Measurements from ENCODE around the gene OGFOD3. TPM values are rescaled to one million over a fixed set of nuclear protein-coding genes. Genes with fewer than 3 reads are reported as not detected.
"Not testable (repeated sequence)": the region's sequence is repeated elsewhere in the genome, so short reads cannot be mapped to it uniquely, and the experiment has no call there.

OGFOD3 gene
- total and polyA plus RNA-seq, 2 donors (not counting 3 experiments of a cell fraction or from before 2014, with no cell fraction given) = 31.7 to 34.8 TPM

- H3K4me3 ChIP-seq (replicated peaks in 1 of 3; ENCODE audit: insufficient read depth in 1 of 3, low read depth in 1 of 3, low read length in 3 of 3); BruUV-seq (replicated peaks); H3K27ac ChIP-seq (ENCODE audit: insufficient read depth, low read depth, low read length); dilution Hi-C loops (cut with MboI; ENCODE audit: extremely low pct_ligation_motif_present, low sequenced_read_pairs); H3K4me2 ChIP-seq (ENCODE audit: insufficient read depth, low read length); H4K20me1 ChIP-seq (replicated peaks; ENCODE audit: control insufficient read depth, extremely low read depth, insufficient read depth, low read length); CTCF ChIA-PET; POLR2A ChIA-PET; H3K9me1 ChIP-seq (replicated peaks; ENCODE audit: control insufficient read depth, extremely low read depth, insufficient read depth, low read length); H3K9me3 ChIP-seq (replicated peaks; ENCODE audit: control insufficient read depth, insufficient read depth, low read length); intact Hi-C loops (cut with micrococcal nuclease); H3K9ac ChIP-seq (replicated peaks; ENCODE audit: extremely low read depth, insufficient read depth, low read length); H2AFZ ChIP-seq (ENCODE audit: low read depth, low read length); FAIRE-seq; H3K79me2 ChIP-seq (ENCODE audit: control insufficient read depth, insufficient read depth, low read length); DNase-seq (ENCODE audit: low read depth, low spot score); H3K27me3 ChIP-seq (ENCODE audit: control insufficient read depth in 2 of 2, insufficient read depth in 2 of 2, low read length in 2 of 2); H3K36me3 ChIP-seq (ENCODE audit: control insufficient read depth in 2 of 2, extremely low read depth in 1 of 2, insufficient read depth in 2 of 2, low read length in 2 of 2); H3K4me1 ChIP-seq (ENCODE audit: control insufficient read depth, extremely low read depth, insufficient read depth, low read length): not testable (repeated sequence)
Measured at GRCh38 chr17:82382220-82382932, 36.0 kb downstream of the OGFOD3 start.

GRCh38 chr17:82381703-82382009 is 36.7 kb downstream of the OGFOD3 start:
- H3K4me2 ChIP-seq (ENCODE audit: insufficient read depth, low read length); H3K9me1 ChIP-seq (replicated peaks; ENCODE audit: control insufficient read depth, extremely low read depth, insufficient read depth, low read length); H3K27ac ChIP-seq (ENCODE audit: insufficient read depth, low read depth, low read length); FAIRE-seq; H3K4me1 ChIP-seq (ENCODE audit: control insufficient read depth, extremely low read depth, insufficient read depth, low read length); H3K9ac ChIP-seq (replicated peaks; ENCODE audit: extremely low read depth, insufficient read depth, low read length); dilution Hi-C loops (cut with MboI; ENCODE audit: extremely low pct_ligation_motif_present, low sequenced_read_pairs); H4K20me1 ChIP-seq (replicated peaks; ENCODE audit: control insufficient read depth, extremely low read depth, insufficient read depth, low read length); H3K27me3 ChIP-seq (ENCODE audit: control insufficient read depth in 2 of 2, insufficient read depth in 2 of 2, low read length in 2 of 2); H3K36me3 ChIP-seq (ENCODE audit: control insufficient read depth in 2 of 2, extremely low read depth in 1 of 2, insufficient read depth in 2 of 2, low read length in 2 of 2); BruUV-seq (replicated peaks); CTCF ChIA-PET; POLR2A ChIA-PET; H3K4me3 ChIP-seq (replicated peaks in 1 of 3; ENCODE audit: insufficient read depth in 1 of 3, low read depth in 1 of 3, low read length in 3 of 3); H3K79me2 ChIP-seq (ENCODE audit: control insufficient read depth, insufficient read depth, low read length); DNase-seq (ENCODE audit: low read depth, low spot score); H2AFZ ChIP-seq (ENCODE audit: low read depth, low read length); H3K9me3 ChIP-seq (replicated peaks; ENCODE audit: control insufficient read depth, insufficient read depth, low read length); intact Hi-C loops (cut with micrococcal nuclease): not testable (repeated sequence)

Measured in endothelial cell of umbilical vein (primary cell).